Measurements from ENCODE around the gene EID1. TPM values are rescaled to one million over a fixed set of nuclear protein-coding genes. Genes with fewer than 3 reads are reported as not detected.

The EID1 gene
- total RNA-seq, 2 experiments from 2014 or later: 41.0 to 45.3 TPM

DNA sequence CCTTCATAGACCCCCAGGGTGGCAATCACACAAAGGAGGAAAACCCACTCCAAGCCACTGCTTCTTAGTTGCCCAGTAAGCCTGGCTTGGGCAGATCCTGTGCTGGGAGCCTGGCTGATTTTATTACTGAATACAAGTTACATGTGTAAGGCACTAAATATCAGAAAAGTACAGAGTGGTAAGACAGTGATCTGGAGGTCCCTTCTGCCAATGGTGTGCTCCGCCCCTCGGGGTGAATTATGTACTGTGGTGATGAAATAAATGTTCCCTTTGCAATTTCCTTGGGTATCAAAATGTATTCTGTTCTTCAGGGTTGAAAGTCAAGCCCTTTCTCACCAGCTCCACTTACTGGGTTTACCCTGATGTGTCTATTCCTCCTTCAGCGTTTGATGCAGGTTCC is 38.8 kb downstream of the EID1 start:
- Histone ChIP-seq H3K36me3 (ENCODE audit: insufficient read depth, low read length) (no peaks in the 10 kb centered on the region), H3K4me1 (ENCODE audit: insufficient read depth, low read length) (no peaks in the 10 kb centered on the region), H3K27me3 (ENCODE audit: control insufficient read depth in 1 of 2, insufficient read depth in 2 of 2, low read length in 2 of 2) (peaks cover 6 to 18% of the 10 kb centered on the region in 2 experiments), H3K9me3 (ENCODE audit: control insufficient read depth in 1 of 2, insufficient read depth in 1 of 2, low read length in 2 of 2) (no peaks in the 10 kb centered on the region), H3K4me3 (ENCODE audit: low read length) (no peak overlapping the region), H3K27ac (ENCODE audit: low read depth in 1 of 2, low read length in 2 of 2) (no peak overlapping the region)
- TF ChIP-seq, protein P1, sequence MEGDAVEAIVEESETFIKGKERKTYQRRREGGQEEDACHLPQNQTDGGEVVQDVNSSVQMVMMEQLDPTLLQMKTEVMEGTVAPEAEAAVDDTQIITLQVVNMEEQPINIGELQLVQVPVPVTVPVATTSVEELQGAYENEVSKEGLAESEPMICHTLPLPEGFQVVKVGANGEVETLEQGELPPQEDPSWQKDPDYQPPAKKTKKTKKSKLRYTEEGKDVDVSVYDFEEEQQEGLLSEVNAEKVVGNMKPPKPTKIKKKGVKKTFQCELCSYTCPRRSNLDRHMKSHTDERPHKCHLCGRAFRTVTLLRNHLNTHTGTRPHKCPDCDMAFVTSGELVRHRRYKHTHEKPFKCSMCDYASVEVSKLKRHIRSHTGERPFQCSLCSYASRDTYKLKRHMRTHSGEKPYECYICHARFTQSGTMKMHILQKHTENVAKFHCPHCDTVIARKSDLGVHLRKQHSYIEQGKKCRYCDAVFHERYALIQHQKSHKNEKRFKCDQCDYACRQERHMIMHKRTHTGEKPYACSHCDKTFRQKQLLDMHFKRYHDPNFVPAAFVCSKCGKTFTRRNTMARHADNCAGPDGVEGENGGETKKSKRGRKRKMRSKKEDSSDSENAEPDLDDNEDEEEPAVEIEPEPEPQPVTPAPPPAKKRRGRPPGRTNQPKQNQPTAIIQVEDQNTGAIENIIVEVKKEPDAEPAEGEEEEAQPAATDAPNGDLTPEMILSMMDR (IDR thresholded peaks at IDR 0.05): no peak
- ChIA-PET CTCF (no interaction called here), POLR2A (no interaction called here)
- DNase-seq (no peak), ATAC-seq (ENCODE audit: poor library complexity) (no peak)
- no peak overlapping the region for H3K27ac Mint-ChIP-seq
- H3K36me3 Mint-ChIP-seq (ENCODE audit: low read depth): no peaks in the 10 kb centered on the region
- H3K9me3 Mint-ChIP-seq: no peaks in the 10 kb centered on the region
- H3K4me1 Mint-ChIP-seq (ENCODE audit: low read depth): no peaks in the 10 kb centered on the region
- peaks cover 36% of the 10 kb centered on the region for H3K27me3 Mint-ChIP-seq
- H3K4me3 Mint-ChIP-seq: no peak overlapping the region
- intact Hi-C loops (cut with DNase I, micrococcal nuclease): no loop called here

- Histone ChIP-seq H3K27ac (ENCODE audit: low read depth in 1 of 2, low read length in 2 of 2) (no peak overlapping the region), H3K36me3 (ENCODE audit: insufficient read depth, low read length) (no peaks in the 10 kb centered on the region), H3K9me3 (ENCODE audit: control insufficient read depth in 1 of 2, insufficient read depth in 1 of 2, low read length in 2 of 2) (no peaks in the 10 kb centered on the region), H3K27me3 (ENCODE audit: control insufficient read depth in 1 of 2, insufficient read depth in 2 of 2, low read length in 2 of 2) (peaks cover 2 to 14% of the 10 kb centered on the region in 2 experiments), H3K4me1 (ENCODE audit: insufficient read depth, low read length) (no peaks in the 10 kb centered on the region), H3K4me3 (ENCODE audit: low read length) (no peak overlapping the region)
- peaks cover 56% of the 10 kb centered on the region for H3K27me3 Mint-ChIP-seq
- no peak for ATAC-seq (ENCODE audit: poor library complexity)
- no peaks in the 10 kb centered on the region for H3K36me3 Mint-ChIP-seq (ENCODE audit: low read depth)
- TF ChIP-seq, protein P1 (IDR thresholded peaks at IDR 0.05): no peak
- CTCF ChIA-PET: no interaction called here
- intact Hi-C loops (cut with DNase I, micrococcal nuclease): no loop called here
- no peaks in the 10 kb centered on the region for H3K9me3 Mint-ChIP-seq
- H3K4me1 Mint-ChIP-seq (ENCODE audit: low read depth): no peaks in the 10 kb centered on the region
- H3K27ac Mint-ChIP-seq: no peak overlapping the region
- POLR2A ChIA-PET: no interaction called here
- H3K4me3 Mint-ChIP-seq: no peak overlapping the region
- no peak for DNase-seq
Observed at GRCh38 chr15:48922046-48922445, 44.1 kb downstream of the EID1 start.

GRCh38 chr15:48924528-48925393 is 46.8 kb downstream of the EID1 start:
- TF ChIP-seq, protein P1 (IDR thresholded peaks at IDR 0.05): no peak
- ATAC-seq (ENCODE audit: poor library complexity): no peak
- H3K9me3 ChIP-seq (ENCODE audit: control insufficient read depth in 1 of 2, insufficient read depth in 1 of 2, low read length in 2 of 2): no peaks in the 10 kb centered on the region
- H3K4me1 ChIP-seq (ENCODE audit: insufficient read depth, low read length): no peaks in the 10 kb centered on the region
- H3K27me3 ChIP-seq (ENCODE audit: control insufficient read depth in 1 of 2, insufficient read depth in 2 of 2, low read length in 2 of 2): peaks cover under 1 to 2% of the 10 kb centered on the region in 2 experiments
- no peak overlapping the region for H3K27ac ChIP-seq (ENCODE audit: low read depth in 1 of 2, low read length in 2 of 2)
- no peaks in the 10 kb centered on the region for H3K4me1 Mint-ChIP-seq (ENCODE audit: low read depth)
- H3K9me3 Mint-ChIP-seq: no peaks in the 10 kb centered on the region
- no peak for DNase-seq
- no peak overlapping the region for H3K4me3 Mint-ChIP-seq
- ChIA-PET POLR2A (no interaction called here), CTCF (no interaction called here)
- intact Hi-C loops (cut with DNase I, micrococcal nuclease): no loop called here
- no peak overlapping the region for H3K4me3 ChIP-seq (ENCODE audit: low read length)
- no peaks in the 10 kb centered on the region for H3K36me3 ChIP-seq (ENCODE audit: insufficient read depth, low read length)
- peaks cover 52% of the 10 kb centered on the region for H3K27me3 Mint-ChIP-seq
- H3K27ac Mint-ChIP-seq: no peak overlapping the region
- H3K36me3 Mint-ChIP-seq (ENCODE audit: low read depth): no peaks in the 10 kb centered on the region

Data from CD4-positive, alpha-beta T cell (primary cell).